PFSK-1 (cell line): Measurements from ENCODE around the gene LRRTM1.

Experiments used
- FOXP2 ChIP-seq: optimal IDR thresholded peaks from 2 replicates; pipeline ENCODE3; 2011; ENCODE audit warnings: borderline replicate concordance, control low read depth, inconsistent platforms; ENCODE audit not compliant: insufficient read depth; ENCODE audit errors: extremely low read length, extremely low read depth
- POLR2AphosphoS5 ChIP-seq: IDR thresholded peaks from 2 replicates; pipeline ENCODE4 v1.6.1; 2012; ENCODE audit warnings: low read depth, mild to moderate bottlenecking, control low read depth, low read length, moderate library complexity
- SIN3A ChIP-seq: IDR thresholded peaks from 2 replicates; pipeline ENCODE4 v1.6.1; 2012; ENCODE audit warnings: mild to moderate bottlenecking, low read length, moderate library complexity, borderline replicate concordance; ENCODE audit not compliant: insufficient read depth
- TAF1 ChIP-seq: IDR thresholded peaks from 2 replicates; pipeline ENCODE4 v1.6.1; 2012; ENCODE audit warnings: low read length, control low read depth, borderline replicate concordance; ENCODE audit not compliant: insufficient read depth
- TF ChIP-seq, protein P1 (sequence below), 2 experiments: IDR thresholded peaks; 2 replicates each; pipeline versions ENCODE4 v1.6.1 to v1.8.0; 2011 to 2012; ENCODE audit warnings: low read depth in 2 of 2, low read length in 2 of 2, control low read depth in 1 of 2, inconsistent platforms in 1 of 2, mild to moderate bottlenecking in 1 of 2, moderate library complexity in 1 of 2; ENCODE audit not compliant: insufficient read depth in 1 of 2

The LRRTM1 gene

DNA sequence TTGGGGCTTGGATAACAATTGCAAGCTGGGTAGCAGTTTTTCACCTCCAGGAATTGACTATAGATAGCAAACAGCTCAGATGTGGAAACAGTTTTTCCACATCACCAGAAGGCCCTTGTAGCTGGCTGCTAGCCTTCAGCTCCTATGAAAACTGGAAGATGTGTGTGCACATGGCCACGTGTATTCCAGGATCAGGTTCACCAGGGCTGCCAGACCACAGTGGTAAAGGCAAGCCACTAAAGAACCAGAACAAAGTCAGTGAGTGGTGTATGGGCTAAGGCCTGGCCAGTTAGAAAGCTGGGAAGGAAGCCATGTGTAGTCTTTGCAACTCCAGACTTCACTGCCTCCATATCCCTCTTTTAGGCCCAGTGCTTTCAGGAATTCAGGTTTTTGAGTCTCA, 12.9 kb downstream of the LRRTM1 start:
- TF ChIP-seq SIN3A, result no peak
- no peak for TF ChIP-seq TAF1
- TF ChIP-seq FOXP2, result no peak
- TF ChIP-seq POLR2AphosphoS5, result no peak
- TF ChIP-seq, protein P1, sequence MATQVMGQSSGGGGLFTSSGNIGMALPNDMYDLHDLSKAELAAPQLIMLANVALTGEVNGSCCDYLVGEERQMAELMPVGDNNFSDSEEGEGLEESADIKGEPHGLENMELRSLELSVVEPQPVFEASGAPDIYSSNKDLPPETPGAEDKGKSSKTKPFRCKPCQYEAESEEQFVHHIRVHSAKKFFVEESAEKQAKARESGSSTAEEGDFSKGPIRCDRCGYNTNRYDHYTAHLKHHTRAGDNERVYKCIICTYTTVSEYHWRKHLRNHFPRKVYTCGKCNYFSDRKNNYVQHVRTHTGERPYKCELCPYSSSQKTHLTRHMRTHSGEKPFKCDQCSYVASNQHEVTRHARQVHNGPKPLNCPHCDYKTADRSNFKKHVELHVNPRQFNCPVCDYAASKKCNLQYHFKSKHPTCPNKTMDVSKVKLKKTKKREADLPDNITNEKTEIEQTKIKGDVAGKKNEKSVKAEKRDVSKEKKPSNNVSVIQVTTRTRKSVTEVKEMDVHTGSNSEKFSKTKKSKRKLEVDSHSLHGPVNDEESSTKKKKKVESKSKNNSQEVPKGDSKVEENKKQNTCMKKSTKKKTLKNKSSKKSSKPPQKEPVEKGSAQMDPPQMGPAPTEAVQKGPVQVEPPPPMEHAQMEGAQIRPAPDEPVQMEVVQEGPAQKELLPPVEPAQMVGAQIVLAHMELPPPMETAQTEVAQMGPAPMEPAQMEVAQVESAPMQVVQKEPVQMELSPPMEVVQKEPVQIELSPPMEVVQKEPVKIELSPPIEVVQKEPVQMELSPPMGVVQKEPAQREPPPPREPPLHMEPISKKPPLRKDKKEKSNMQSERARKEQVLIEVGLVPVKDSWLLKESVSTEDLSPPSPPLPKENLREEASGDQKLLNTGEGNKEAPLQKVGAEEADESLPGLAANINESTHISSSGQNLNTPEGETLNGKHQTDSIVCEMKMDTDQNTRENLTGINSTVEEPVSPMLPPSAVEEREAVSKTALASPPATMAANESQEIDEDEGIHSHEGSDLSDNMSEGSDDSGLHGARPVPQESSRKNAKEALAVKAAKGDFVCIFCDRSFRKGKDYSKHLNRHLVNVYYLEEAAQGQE (IDR thresholded peaks at IDR 0.05; ENCODE audit: insufficient read depth in 1 of 2, low read depth in 2 of 2, low read length in 2 of 2), result no peak

DNA sequence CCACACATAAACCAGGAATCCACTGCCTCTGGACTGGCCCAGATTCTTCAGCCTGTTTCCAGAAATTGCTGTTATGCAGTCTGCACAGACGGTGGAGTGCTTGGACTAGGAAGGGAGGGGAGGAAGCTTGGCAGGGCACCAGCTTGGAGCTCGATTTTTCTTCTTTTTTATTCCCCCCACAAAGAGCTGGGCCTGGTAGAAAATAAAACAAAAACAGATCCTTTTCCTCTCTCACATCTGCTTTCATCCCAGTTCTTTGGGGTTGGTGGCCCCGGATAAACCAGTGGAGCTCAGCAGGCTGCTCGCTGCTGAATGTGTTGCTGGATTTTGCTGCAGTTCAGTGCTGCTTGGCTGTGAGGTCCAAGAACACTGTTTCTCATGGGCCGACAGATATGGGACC, 16.0 kb downstream of the LRRTM1 start:
- TF ChIP-seq POLR2AphosphoS5 (no peak), TAF1 (no peak), SIN3A (no peak), FOXP2 (no peak)
- TF ChIP-seq, protein P1 (IDR thresholded peaks at IDR 0.05; ENCODE audit: insufficient read depth in 1 of 2, low read depth in 2 of 2, low read length in 2 of 2), result no peak

DNA sequence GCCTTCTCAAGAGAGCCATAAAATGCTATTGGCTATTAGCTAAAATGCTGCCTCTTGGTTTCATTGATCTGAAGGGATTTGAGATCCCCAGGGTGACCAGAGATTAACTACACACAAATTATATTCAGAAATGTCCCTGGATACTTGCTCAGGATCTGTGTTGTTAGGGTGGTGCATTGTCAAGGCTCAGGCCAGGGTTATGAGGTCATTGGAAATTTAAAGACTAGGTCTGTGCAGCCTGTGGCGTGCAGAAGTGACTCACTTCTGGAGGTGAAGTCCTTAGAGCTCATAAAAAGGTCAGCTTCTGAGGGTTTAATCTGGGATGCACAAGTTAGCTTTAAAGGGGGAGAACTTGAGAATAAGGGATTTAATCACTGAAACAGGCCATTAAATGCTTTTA, 23.5 kb downstream of the LRRTM1 start:
- TF ChIP-seq, protein P1 (IDR thresholded peaks at IDR 0.05; ENCODE audit: insufficient read depth in 1 of 2, low read depth in 2 of 2, low read length in 2 of 2), result no peak
- TF ChIP-seq FOXP2 (no peak), TAF1 (no peak), SIN3A (no peak), POLR2AphosphoS5 (no peak)

DNA sequence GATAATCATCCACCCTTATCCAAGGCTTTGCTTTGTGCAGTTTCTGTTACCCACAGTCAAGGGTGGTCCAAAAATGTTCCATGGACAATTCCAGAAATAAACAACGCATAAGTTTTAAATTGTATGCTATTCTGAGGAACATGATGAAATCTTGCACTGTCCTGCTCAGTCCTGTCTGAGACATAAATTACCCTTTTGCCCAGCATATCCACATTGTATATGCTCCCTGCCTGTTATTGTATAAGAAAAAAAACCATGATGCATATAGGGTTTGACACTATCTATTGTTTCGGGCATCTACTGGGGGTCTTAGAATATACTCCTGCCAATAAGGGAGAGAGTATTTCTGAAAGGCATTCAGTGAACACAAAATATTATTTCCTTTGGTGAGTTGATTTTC, 24.0 kb downstream of the LRRTM1 start:
- TF ChIP-seq TAF1 (no peak), POLR2AphosphoS5 (no peak)

DNA sequence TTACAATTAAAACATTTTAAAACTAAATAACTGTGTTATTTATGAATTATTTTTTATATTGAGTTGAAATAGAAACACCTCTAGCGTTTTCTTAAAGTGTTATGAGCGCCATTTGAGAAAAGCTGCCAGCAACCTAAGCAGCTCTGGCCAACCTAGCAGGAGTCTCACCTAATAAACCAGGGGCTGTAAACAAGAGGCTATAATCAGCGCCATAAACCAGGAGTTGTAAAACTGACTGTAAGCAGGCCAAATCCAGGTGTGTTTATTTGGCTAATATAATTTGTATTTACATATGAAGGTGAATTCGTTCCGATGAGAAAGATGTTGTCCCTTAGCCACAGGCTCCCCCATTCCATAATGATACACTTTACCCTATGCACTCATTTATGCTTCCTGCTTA, 34.7 kb downstream of the LRRTM1 start:
- TF ChIP-seq SIN3A, result no peak
- TF ChIP-seq POLR2AphosphoS5, result no peak
- TF ChIP-seq TAF1, result no peak
- TF ChIP-seq, protein P1 (IDR thresholded peaks at IDR 0.05; ENCODE audit: insufficient read depth in 1 of 2, low read depth in 2 of 2, low read length in 2 of 2), result no peak
- TF ChIP-seq FOXP2, result no peak
